Peyer's patch (tissue), 4 donors: Measurements from ENCODE around the gene CDCA4. TPM values are rescaled to one million over a fixed set of nuclear protein-coding genes. Genes with fewer than 3 reads are reported as not detected.
"Not testable (repeated sequence)": the region's sequence is repeated elsewhere in the genome, so short reads cannot be mapped to it uniquely, and the experiment has no call there.

Experiments used
- DNase-seq, 3 donors: peaks; one replicate each; pipeline ENCODE4 v3.0.0-alpha.2; 2017 to 2019
- H3K27ac ChIP-seq, 4 donors: fragments of 200-600 bp; sonication (generic); one replicate each; pipeline ENCODE4 v1.5.1; 2016 to 2019
- H3K27me3 ChIP-seq, 2 donors: fragments of 200-600 bp; sonication (generic); one replicate each; pipeline ENCODE4 v1.5.1; 2019
- H3K36me3 ChIP-seq, 3 donors: fragments of 200-600 bp; sonication (generic); one replicate each; pipeline ENCODE4 v1.5.1; 2016 to 2019
- H3K4me1 ChIP-seq, 4 donors: fragments of 200-600 bp; sonication (generic); one replicate each; pipeline ENCODE4 v1.5.1; 2016 to 2019
- H3K4me3 ChIP-seq, 4 donors: fragments of 200-600 bp; sonication (generic); 1 replicate in 3 of 4; 2 replicates in 1 of 4; pipeline ENCODE4 v1.5.1; 2016 to 2019; ENCODE audit warnings: mild to moderate bottlenecking in 1 of 4
- H3K9me3 ChIP-seq, 4 donors: fragments of 200-600 bp; sonication (generic); one replicate each; pipeline ENCODE4 v1.5.1; 2016 to 2019; ENCODE audit warnings: mild to moderate bottlenecking in 1 of 4
- CTCF ChIP-seq, 6 experiments: fragments of 450-650 bp in 4 of 6; fragments of 200-600 bp in 2 of 6; sonication (generic) in 1 of 6; IDR thresholded peaks; one replicate each; pipeline ENCODE4 v1.5.1; 2017 to 2019; ENCODE audit warnings: antibody characterized with exemption in 6 of 6, mild to moderate bottlenecking in 3 of 6, moderate library complexity in 1 of 6
- POLR2A ChIP-seq, 2 donors: fragments of 450-650 bp; IDR thresholded peaks; one replicate each; pipeline ENCODE4 v1.5.1; 2017; ENCODE audit warnings: antibody characterized with exemption in 2 of 2, mild to moderate bottlenecking in 2 of 2, moderate library complexity in 2 of 2
- total RNA-seq, 4 donors: library from RNA; depleted of rRNA; stranded (reverse); fragments of >200 nt; gene quantifications; one replicate each; pipeline ENCODE4 v1.1.0, GENCODE V29; 2016

CDCA4 gene
- total RNA-seq, 4 donors from 2014 or later, result 3.7 to 9.1 (median 6.6) TPM

- Histone ChIP-seq H3K27me3 (no peaks in the 10 kb centered on the region), H3K9me3 (no peaks in the 10 kb centered on the region), H3K4me1 (no peaks in the 10 kb centered on the region), H3K36me3 (no peaks in the 10 kb centered on the region), H3K4me3 (no peak overlapping the region), H3K27ac (peak overlapping the region in 1 of 4 donors; percentile 1)
- DNase-seq, result no peak
- TF ChIP-seq POLR2A (IDR thresholded peaks at IDR 0.05) (no peak), CTCF (IDR thresholded peaks at IDR 0.05) (no peak)
Observed at GRCh38 chr14:105028251-105028927, 7.5 kb upstream of the CDCA4 start.

DNA sequence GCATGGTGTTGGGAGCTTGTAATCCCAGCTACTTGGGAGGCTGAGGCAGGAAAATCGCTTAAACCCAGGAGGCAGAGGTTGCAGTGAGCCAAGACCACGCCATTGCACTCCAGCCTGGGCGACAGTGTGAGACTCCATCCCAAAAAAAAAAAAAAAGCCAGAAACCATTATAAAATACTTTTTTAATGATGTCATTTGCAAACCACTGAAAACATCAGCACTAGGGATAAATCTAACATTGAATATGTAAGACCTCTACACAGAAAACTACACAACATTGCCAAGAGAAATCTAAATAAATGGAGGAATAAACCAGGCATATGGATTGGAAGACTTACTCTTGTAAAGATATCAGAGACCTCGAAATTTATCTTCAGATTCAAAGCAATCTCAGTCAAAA is 6.8 kb upstream of the CDCA4 start:
- peak overlapping the region in 1 of 4 donors; percentile 18 for H3K27ac ChIP-seq
- H3K9me3 ChIP-seq, H3K4me3 ChIP-seq, H3K4me1 ChIP-seq, H3K36me3 ChIP-seq, H3K27me3 ChIP-seq, DNase-seq: not testable (repeated sequence)

DNA sequence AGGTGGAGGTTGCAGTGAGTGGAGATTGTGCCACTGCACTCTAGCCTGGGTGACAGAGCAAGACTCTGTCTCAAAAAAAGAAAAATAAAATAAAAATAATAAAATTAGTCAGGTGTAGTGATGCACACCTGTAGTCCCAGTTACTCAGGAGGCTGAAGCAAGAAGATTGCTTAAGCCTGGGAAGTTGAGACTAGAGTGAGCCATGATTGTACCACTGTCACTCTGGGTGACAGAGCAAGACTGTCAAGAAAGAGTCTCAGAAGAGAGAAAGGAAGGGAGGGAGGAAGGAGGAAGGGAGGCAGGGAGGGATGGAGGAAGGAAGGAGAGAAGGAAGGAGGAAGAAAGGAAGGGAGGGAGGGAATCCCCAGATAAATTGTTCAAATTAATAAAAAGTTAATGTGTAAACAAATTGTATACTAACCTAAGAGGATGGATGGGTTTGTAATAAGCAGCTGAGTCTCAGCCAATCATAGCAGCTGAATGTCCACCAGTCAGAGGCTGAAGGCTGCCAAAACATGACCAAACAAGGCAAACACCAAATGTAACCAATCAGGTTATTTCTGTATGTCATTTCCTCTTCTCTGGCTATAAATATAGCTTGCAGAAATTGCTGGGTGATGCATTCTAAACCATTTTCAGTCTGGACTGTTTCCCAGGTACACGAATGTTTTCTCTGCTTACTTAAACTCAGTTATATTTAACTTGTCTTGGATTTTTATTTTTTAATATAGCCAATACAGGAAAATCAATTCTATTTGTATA is 6.1 kb upstream of the CDCA4 start:
- peak overlapping the region in 1 of 4 donors; percentile 18 for H3K27ac ChIP-seq
- H3K36me3 ChIP-seq, result no peaks in the 10 kb centered on the region
- TF ChIP-seq POLR2A (IDR thresholded peaks at IDR 0.05) (no peak), CTCF (IDR thresholded peaks at IDR 0.05) (no peak)
- DNase-seq, result no peak
- H3K9me3 ChIP-seq, result no peaks in the 10 kb centered on the region
- peaks cover 0 to 2% (median under 1%) of the 10 kb centered on the region in 4 donors for H3K4me1 ChIP-seq
- H3K27me3 ChIP-seq, result no peaks in the 10 kb centered on the region
- H3K4me3 ChIP-seq, result no peak overlapping the region

- Histone ChIP-seq H3K36me3 (no peaks in the 10 kb centered on the region), H3K9me3 (no peaks in the 10 kb centered on the region), H3K4me1 (peaks cover 0 to 7% (median 5%) of the 10 kb centered on the region in 4 donors), H3K27me3 (no peaks in the 10 kb centered on the region), H3K27ac (no peak overlapping the region), H3K4me3 (no peak overlapping the region)
- DNase-seq, result no peak
- TF ChIP-seq POLR2A (IDR thresholded peaks at IDR 0.05) (no peak), CTCF (IDR thresholded peaks at IDR 0.05) (no peak)
Observed at GRCh38 chr14:105026033-105026785, 5.3 kb upstream of the CDCA4 start.

- TF ChIP-seq CTCF (IDR thresholded peaks at IDR 0.05) (no peak), POLR2A (IDR thresholded peaks at IDR 0.05) (no peak)
Observed at GRCh38 chr14:105025429-105025828, 4.5 kb upstream of the CDCA4 start.

More at GRCh38 chr14:105025429-105025828, 4.5 kb upstream of the CDCA4 start:
- no peak overlapping the region for H3K27ac ChIP-seq
- no peak overlapping the region for H3K4me3 ChIP-seq
- DNase-seq, result no peak
- no peaks in the 10 kb centered on the region for H3K27me3 ChIP-seq
- peaks cover 2 to 7% (median 5%) of the 10 kb centered on the region in 4 donors for H3K4me1 ChIP-seq
- H3K36me3 ChIP-seq, result no peaks in the 10 kb centered on the region
- no peaks in the 10 kb centered on the region for H3K9me3 ChIP-seq
